ENCODE data around the gene FAR2.

GRCh38 chr12:29316752-29317151, 167.7 kb downstream of the FAR2 start:
- no peak for TF ChIP-seq EZH2 (IDR thresholded peaks at IDR 0.05; ENCODE audit: borderline replicate concordance, low read length)
- no peak for TF ChIP-seq CTCF (conservative IDR thresholded peaks at IDR 0.05 in 1 of 2, IDR thresholded peaks at IDR 0.05 in 1 of 2; ENCODE audit: extremely low read depth in 1 of 2, insufficient read depth in 1 of 2, low read depth in 1 of 2, low read length in 2 of 2)
